ENCODE results near the gene C1orf115. TPM values are rescaled to one million over a fixed set of nuclear protein-coding genes. Genes with fewer than 3 reads are reported as not detected.
"Not testable (repeated sequence)": the region's sequence is repeated elsewhere in the genome, so short reads cannot be mapped to it uniquely, and the experiment has no call there.

Gene C1orf115
- 124 and 125 TPM in 2 replicates for total RNA-seq

GRCh38 chr1:220690140-220691052, at the start of gene C1orf115:
TSS of gene C1orf115 (plus strand) at chr1:220690363. CDS start at chr1:220690403, 40 bp downstream.
- peak; percentile 88 for DNase-seq

- no peak for DNase-seq
Measured at GRCh38 chr1:220642285-220642684, 47.9 kb upstream of the C1orf115 start.

GRCh38 chr1:220652995-220653394, 37.2 kb upstream of the C1orf115 start:
- DNase-seq, result no peak

- DNase-seq, result no peak
Measured at GRCh38 chr1:220655509-220655908, 34.7 kb upstream of the C1orf115 start.

- no peak for DNase-seq
Measured at GRCh38 chr1:220655961-220656740, 34.0 kb upstream of the C1orf115 start.

GRCh38 chr1:220666349-220666748, 23.8 kb upstream of the C1orf115 start:
- no peak for DNase-seq

- DNase-seq, result no peak
Measured at GRCh38 chr1:220669005-220669404, 21.2 kb upstream of the C1orf115 start.

GRCh38 chr1:220670365-220670764, 19.8 kb upstream of the C1orf115 start:
- DNase-seq, result no peak

GRCh38 chr1:220673921-220674320, 16.2 kb upstream of the C1orf115 start:
- DNase-seq, result no peak

- no peak for DNase-seq
Measured at GRCh38 chr1:220677251-220677650, 12.9 kb upstream of the C1orf115 start.

GRCh38 chr1:220680085-220680687, 10.0 kb upstream of the C1orf115 start:
- DNase-seq, result peak; percentile 74

- DNase-seq, result peak; percentile 47
Measured at GRCh38 chr1:220681220-220681880, 8.8 kb upstream of the C1orf115 start.

GRCh38 chr1:220682901-220683576, 7.1 kb upstream of the C1orf115 start:
- DNase-seq, result no peak

- DNase-seq, result not testable (repeated sequence)
Measured at GRCh38 chr1:220683716-220684115, 6.4 kb upstream of the C1orf115 start.

- no peak for DNase-seq
Measured at GRCh38 chr1:220684890-220685289, 5.3 kb upstream of the C1orf115 start.

GRCh38 chr1:220685879-220686278, 4.3 kb upstream of the C1orf115 start:
- DNase-seq, result peak; percentile 30

- DNase-seq, result no peak
Measured at GRCh38 chr1:220687809-220688208, 2.4 kb upstream of the C1orf115 start.

GRCh38 chr1:220689666-220690065, 497 bp upstream of the C1orf115 start:
- DNase-seq, result no peak

- DNase-seq, result no peak
Measured at GRCh38 chr1:220691053-220691684, 1.0 kb downstream of the C1orf115 start.

GRCh38 chr1:220692436-220693228, 2.5 kb downstream of the C1orf115 start:
- DNase-seq, result peak; percentile 63

All from dermis blood vessel endothelial cell (primary cell).